ENCODE measurements around the gene AMER1. TPM values are rescaled to one million over a fixed set of nuclear protein-coding genes. Genes with fewer than 3 reads are reported as not detected.

The AMER1 gene
- total RNA-seq (2022; extraction: Qiagen RNA extraction): 2.1 to 3.0 TPM (median 2.6 TPM) in 5 replicates

DNA sequence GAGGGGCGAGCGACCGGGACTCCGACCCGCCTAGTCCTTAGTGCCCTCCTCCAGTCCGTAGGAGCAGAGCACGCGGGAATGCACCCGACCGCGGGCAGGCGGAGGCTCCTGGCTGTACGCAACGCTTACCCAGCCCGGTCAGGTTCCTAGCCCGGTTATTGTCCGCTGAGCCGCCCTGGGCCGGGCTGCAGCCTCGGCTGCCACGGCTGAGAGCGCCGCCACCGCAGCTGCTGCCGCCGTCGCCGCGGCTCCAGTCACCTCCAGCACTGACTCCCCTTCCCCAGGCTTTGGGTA, at the start of gene AMER1:
Gene AMER1 (minus strand): TSS at position 268 of the 294 bp plus-strand sequence. CDS start 12,422 bp downstream, outside the sequence.

DNA sequence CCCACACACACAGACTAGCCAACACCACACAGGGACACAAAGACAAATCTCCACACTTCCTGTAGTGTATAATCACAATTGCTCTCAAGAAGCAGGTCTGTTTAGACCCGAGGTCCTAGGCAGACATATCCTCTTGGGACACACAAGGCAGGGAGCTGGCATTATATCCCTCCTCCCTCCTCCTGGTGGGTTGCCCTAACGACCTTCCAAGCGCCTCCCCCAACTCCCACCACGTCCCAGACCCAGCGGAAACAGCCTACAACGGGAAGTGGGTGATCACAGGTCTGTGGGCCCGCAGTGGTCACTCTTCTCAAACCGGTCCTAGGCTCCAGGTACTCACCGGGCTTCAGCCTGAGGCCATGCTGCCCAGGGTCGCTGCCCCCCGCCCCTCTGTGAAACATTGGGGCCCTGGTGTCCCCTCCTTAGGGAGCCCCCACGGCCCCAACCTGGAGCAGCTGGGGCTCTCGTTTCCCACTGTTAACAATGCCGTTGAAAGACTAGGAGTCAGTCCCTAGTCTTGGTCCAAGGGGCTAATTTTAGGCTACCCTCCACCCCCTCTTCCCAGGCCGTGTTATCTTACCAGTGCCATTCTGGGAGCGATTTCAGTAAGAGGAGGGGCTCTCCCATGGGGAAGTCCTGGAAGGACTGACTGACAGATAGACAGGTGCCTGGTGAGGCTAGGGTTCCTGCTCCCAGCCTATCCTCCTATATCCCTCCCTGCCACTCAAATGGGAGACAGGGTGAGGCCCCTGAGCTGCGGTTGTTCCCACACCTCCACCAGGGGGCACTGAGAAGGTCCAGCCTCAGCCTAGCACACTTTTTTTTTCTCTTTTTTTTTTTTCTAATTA, 24.8 kb upstream of the AMER1 start, which contains the start of gene ASB12:
Gene ASB12 (minus strand): TSS at position 485 of the 848 bp plus-strand sequence. CDS start 4,957 bp downstream, outside the sequence.

Other genes starting within 250 kb of the AMER1 start
- gene ASB12, start 24.9 kb upstream of the AMER1 start, total RNA-seq (2022; extraction: Qiagen RNA extraction): 0.12 TPM in 1 of 5 replicates, not detected in the others
- 0.53 to 1.1 TPM (median 0.65 TPM) in 5 replicates for gene MTMR8, start 189.7 kb upstream of the AMER1 start, total RNA-seq (2022; extraction: Qiagen RNA extraction)

All from A549 treated with Mapracorat at 1 μM for 4 hours (cell line).